WERI-Rb-1 (cell line): ENCODE results near the gene FAM240A.
A peak's percentile ranks its signal among the peaks of the same experiment; 100 is the strongest.

Experiments
- DNase-seq: peaks from one replicate; pipeline ENCODE4 v3.0.0-alpha.2; 2020
- H3K27ac ChIP-seq: fragments of 250-450 bp; sonication (Bioruptor Pico); 2 replicates; pipeline ENCODE4 v1.5.1; 2020; ENCODE audit warnings: mild to moderate bottlenecking, moderate library complexity
- H3K27me3 ChIP-seq: fragments of 250-450 bp; sonication (Bioruptor Pico); 2 replicates; pipeline ENCODE4 v1.5.1; 2021; ENCODE audit warnings: mild to moderate bottlenecking, low read depth, moderate library complexity; ENCODE audit not compliant: insufficient read depth, severe bottlenecking
- H3K36me3 ChIP-seq: fragments of 250-450 bp; sonication (Bioruptor Pico); 2 replicates; pipeline ENCODE4 v1.5.1; 2020; ENCODE audit warnings: mild to moderate bottlenecking, moderate library complexity
- H3K4me3 ChIP-seq: 2 replicates; pipeline ENCODE4 v1.5.1; 2011; ENCODE audit warnings: low read depth, mild to moderate bottlenecking, control low read depth, low read length
- H3K9me3 ChIP-seq: fragments of 250-450 bp; sonication (Bioruptor Pico); 2 replicates; pipeline ENCODE4 v1.5.1; 2021; ENCODE audit warnings: mild to moderate bottlenecking, moderate library complexity; ENCODE audit not compliant: severe bottlenecking
- TF ChIP-seq, protein P1 (sequence below): IDR thresholded peaks from 2 replicates; pipeline ENCODE4 v1.5.1; 2011; ENCODE audit warnings: low read depth, mild to moderate bottlenecking, control low read depth, inconsistent platforms, low read length

Gene FAM240A

DNA sequence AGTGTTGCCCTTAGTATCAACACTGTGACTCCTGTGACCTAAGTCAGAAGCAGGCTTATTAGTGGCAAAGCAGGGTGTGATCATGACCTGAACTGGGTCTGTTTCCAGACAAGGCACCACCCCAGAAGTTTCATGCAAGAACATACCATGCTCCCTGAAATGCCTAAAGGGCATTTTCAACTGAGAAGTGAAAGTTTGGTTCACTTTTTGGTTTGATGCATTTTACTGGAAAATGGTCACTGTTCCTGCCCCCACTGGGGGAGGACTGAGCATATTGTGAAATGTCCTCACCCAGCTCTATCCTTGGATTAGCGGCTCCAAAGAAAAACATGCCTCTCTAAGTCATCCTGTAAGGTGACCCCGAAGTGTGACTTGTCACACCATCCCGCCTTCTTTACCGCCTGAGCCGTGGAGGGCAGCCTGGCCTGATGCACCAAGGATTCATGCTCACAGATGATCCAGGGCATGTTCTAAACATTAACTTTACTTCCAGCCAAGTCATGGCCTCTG lies 3.1 kb upstream of the FAM240A start:
- no peaks in the 10 kb centered on the region for H3K9me3 ChIP-seq
- no peak overlapping the region for H3K4me3 ChIP-seq
- no peaks in the 10 kb centered on the region for H3K27me3 ChIP-seq
- H3K27ac ChIP-seq: no peak overlapping the region
- H3K36me3 ChIP-seq: no peaks in the 10 kb centered on the region
- TF ChIP-seq, protein P1, sequence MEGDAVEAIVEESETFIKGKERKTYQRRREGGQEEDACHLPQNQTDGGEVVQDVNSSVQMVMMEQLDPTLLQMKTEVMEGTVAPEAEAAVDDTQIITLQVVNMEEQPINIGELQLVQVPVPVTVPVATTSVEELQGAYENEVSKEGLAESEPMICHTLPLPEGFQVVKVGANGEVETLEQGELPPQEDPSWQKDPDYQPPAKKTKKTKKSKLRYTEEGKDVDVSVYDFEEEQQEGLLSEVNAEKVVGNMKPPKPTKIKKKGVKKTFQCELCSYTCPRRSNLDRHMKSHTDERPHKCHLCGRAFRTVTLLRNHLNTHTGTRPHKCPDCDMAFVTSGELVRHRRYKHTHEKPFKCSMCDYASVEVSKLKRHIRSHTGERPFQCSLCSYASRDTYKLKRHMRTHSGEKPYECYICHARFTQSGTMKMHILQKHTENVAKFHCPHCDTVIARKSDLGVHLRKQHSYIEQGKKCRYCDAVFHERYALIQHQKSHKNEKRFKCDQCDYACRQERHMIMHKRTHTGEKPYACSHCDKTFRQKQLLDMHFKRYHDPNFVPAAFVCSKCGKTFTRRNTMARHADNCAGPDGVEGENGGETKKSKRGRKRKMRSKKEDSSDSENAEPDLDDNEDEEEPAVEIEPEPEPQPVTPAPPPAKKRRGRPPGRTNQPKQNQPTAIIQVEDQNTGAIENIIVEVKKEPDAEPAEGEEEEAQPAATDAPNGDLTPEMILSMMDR: no peak
- DNase-seq: peak; percentile 21

DNA sequence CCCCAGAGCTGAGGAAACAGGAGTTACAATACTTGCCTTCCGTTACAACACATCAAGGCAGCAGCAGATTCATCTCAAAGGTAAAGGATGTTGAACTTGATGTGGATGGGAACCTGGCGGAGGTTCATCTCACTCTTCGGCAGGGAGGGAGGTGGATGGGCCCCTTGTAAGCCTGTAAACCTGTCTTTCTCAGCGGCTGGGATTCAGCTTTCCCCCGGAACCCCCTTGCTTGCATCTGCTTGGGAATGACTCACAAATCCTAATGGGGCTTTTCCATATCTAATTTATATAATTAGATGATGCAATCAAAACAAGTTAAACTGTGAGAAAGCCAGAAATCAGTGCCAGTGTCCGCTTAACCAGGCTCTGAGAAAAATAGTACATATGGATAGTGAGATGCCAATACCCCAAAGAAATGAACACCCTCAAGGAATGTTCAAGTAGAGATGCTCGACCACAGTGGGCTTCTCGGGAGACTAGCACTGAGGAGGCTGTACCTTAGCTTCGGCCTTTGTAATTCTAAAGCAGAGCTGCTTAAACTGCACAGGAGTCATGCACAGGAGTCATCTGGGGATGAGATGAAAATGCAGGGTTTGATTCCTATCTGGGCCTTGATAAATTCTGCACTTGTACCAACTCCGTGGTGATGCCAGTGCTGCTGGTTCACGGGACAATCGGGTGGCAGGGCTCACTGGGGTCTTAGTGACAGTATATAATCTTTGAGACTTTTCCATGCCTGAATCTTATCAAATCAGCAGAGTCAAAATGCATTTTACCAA lies 2.2 kb upstream of the FAM240A start:
- Histone ChIP-seq H3K27me3 (no peaks in the 10 kb centered on the region), H3K36me3 (no peaks in the 10 kb centered on the region), H3K27ac (no peak overlapping the region), H3K4me3 (no peak overlapping the region), H3K9me3 (no peaks in the 10 kb centered on the region)
- no peak for DNase-seq
- TF ChIP-seq, protein P1: no peak

DNA sequence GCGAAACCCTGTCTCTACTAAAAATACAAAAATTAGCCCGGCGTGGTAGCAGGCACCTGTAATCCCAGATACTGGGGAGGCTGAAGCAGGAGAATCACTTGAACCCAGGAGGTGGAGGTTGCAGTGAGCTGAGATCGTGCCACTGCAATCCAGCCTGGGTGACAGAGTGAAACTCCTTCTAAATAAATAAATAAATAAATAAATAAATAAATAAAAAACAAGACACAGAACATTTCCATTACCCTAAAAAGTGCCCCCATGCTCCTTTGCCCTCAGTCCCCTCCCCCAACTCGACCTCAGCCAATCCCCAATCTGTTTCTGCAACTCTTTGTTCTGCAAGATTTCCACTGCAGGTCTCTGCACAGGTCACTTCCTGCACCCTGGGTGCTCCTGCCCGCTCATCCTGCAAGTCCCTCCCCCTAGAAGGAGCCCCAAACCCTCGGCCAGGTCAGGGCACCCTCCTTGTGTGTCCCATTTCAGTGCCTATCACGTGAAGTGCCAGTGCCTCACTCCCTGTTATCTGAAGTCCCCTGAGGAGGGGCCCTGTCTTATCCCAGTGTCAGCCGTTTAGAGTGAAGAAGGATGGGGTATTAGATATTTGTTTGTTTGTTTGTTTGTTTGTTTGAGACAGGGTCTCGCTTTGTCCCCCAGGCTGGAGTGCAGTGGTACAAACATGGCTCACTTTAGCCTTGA lies 1.1 kb downstream of the FAM240A start:
- TF ChIP-seq, protein P1: no peak
- H3K27me3 ChIP-seq: no peaks in the 10 kb centered on the region
- H3K36me3 ChIP-seq: no peaks in the 10 kb centered on the region
- no peak overlapping the region for H3K4me3 ChIP-seq
- DNase-seq: no peak
- no peak overlapping the region for H3K27ac ChIP-seq
- no peaks in the 10 kb centered on the region for H3K9me3 ChIP-seq

DNA sequence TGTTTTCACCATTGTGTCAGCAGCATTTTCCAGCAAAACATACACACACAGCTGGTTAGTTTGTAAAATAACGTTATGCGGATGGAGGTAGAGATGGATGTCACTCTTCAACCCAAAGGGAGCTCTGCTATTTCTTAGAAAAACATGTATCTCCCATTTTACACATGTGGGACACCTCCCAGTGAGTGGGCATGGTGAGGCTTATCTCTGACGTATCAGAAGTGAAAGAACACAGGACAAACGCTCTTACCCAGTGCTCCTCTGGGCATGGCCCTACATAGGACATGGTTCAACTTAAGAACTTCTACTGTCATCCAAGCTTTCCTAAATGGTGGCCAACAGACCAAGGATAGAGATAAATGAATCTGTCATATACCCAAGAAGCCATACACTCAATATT lies 2.1 kb downstream of the FAM240A start:
- Histone ChIP-seq H3K36me3 (no peaks in the 10 kb centered on the region), H3K9me3 (no peaks in the 10 kb centered on the region), H3K4me3 (no peak overlapping the region), H3K27ac (no peak overlapping the region), H3K27me3 (no peaks in the 10 kb centered on the region)
- TF ChIP-seq, protein P1: no peak
- no peak for DNase-seq

DNA sequence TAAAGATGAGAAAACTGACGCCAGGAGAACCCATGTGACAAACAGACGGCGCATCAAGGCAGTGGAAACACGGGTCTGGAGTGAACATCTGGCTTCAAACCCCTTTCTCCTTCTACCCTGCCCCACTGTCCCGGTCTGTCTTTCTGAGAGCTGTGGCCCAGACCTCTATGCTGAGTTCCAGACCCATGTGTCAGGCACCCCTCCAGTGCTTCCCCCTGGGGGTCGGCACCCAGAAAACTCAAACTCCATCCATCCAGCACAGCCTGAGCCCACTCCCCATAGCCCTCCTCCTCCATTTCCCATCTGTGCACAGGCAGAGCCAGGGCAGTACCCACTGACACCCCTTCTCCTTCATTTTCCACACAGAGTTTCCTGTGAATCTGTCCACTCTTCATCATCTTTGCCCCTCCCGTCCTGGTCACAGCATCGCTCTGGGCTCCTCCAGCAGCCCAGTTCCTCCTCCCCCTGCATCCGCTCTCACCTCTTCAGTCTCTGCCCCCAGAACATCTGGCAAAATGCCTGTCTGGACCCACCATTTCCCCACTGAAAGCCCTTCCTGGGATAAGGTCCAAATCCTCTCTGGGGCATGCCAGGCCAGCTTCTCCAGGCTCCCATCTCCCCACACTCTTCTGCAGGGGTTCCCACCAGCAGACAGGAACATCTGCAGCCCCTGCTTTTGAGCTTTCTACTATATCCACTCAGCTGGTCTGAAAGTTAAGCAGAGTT lies 2.9 kb downstream of the FAM240A start:
- Histone ChIP-seq H3K9me3 (no peaks in the 10 kb centered on the region), H3K27ac (no peak overlapping the region), H3K4me3 (no peak overlapping the region), H3K36me3 (no peaks in the 10 kb centered on the region), H3K27me3 (no peaks in the 10 kb centered on the region)
- TF ChIP-seq, protein P1: no peak
- DNase-seq: no peak
